HCT116 (cell line): ENCODE data around the gene CFAP58.

ENCODE experiments used
- CEBPB ChIP-seq: IDR thresholded peaks from 2 replicates; pipeline ENCODE4 v1.6.1; 2012; ENCODE audit warnings: low read depth
- EZH2phosphoT487 ChIP-seq: fragments of 200-600 bp; IDR thresholded peaks from 2 replicates; pipeline ENCODE4 v1.6.1; 2018; ENCODE audit warnings: antibody characterized with exemption, borderline replicate concordance
- POLR2A ChIP-seq: IDR thresholded peaks from 2 replicates; pipeline ENCODE4 v1.7.0; 2011; ENCODE audit warnings: borderline replicate concordance; ENCODE audit not compliant: insufficient read depth, insufficient read length; ENCODE audit errors: extremely low read depth
- RAD21 ChIP-seq: IDR thresholded peaks from 2 replicates; pipeline ENCODE4 v1.6.1; 2012; ENCODE audit warnings: low read depth, mild to moderate bottlenecking
- TCF7L2 ChIP-seq: IDR thresholded peaks from 2 replicates; pipeline ENCODE4 v1.7.0; 2011; ENCODE audit warnings: borderline replicate concordance, inconsistent platforms; ENCODE audit not compliant: insufficient read depth, insufficient read length; ENCODE audit errors: extremely low read depth
- YY1 ChIP-seq: IDR thresholded peaks from 2 replicates; pipeline ENCODE4 v1.6.1; 2011; ENCODE audit warnings: low read length, low read depth, moderate library complexity, mild to moderate bottlenecking; ENCODE audit not compliant: insufficient replicate concordance; ENCODE audit errors: extremely low read depth
- TF ChIP-seq, protein P1 (sequence below), 3 experiments: fragments of 200-600 bp in 1 of 3; sonication (generic) in 1 of 3; IDR thresholded peaks in 2 of 3; conservative IDR thresholded peaks in 1 of 3; 2 replicates each; pipeline ENCODE4 v1.5.1; 2012 to 2017; ENCODE audit warnings: low read depth in 2 of 3, low read length in 2 of 3, antibody characterized with exemption in 1 of 3, borderline replicate concordance in 1 of 3, control low read depth in 1 of 3, mild to moderate bottlenecking in 1 of 3, mixed read lengths in 1 of 3, mixed run types in 1 of 3, moderate library complexity in 1 of 3; ENCODE audit not compliant: insufficient read depth in 1 of 3

GRCh38 chr10:104450954-104451353, 97.3 kb downstream of the CFAP58 start:
- TF ChIP-seq POLR2A (no peak), CEBPB (no peak), YY1 (no peak), RAD21 (no peak), EZH2phosphoT487 (no peak), TCF7L2 (no peak)
- TF ChIP-seq, protein P1, sequence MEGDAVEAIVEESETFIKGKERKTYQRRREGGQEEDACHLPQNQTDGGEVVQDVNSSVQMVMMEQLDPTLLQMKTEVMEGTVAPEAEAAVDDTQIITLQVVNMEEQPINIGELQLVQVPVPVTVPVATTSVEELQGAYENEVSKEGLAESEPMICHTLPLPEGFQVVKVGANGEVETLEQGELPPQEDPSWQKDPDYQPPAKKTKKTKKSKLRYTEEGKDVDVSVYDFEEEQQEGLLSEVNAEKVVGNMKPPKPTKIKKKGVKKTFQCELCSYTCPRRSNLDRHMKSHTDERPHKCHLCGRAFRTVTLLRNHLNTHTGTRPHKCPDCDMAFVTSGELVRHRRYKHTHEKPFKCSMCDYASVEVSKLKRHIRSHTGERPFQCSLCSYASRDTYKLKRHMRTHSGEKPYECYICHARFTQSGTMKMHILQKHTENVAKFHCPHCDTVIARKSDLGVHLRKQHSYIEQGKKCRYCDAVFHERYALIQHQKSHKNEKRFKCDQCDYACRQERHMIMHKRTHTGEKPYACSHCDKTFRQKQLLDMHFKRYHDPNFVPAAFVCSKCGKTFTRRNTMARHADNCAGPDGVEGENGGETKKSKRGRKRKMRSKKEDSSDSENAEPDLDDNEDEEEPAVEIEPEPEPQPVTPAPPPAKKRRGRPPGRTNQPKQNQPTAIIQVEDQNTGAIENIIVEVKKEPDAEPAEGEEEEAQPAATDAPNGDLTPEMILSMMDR (IDR thresholded peaks at IDR 0.05 in 2 of 3, conservative IDR thresholded peaks at IDR 0.05 in 1 of 3; ENCODE audit: borderline replicate concordance in 1 of 3, insufficient read depth in 1 of 3, low read depth in 2 of 3, low read length in 2 of 3), result no peak
